NCI-H2196 treated with DMSO at 0.1 percent for 48 hours (cell line): Measurements from ENCODE around the gene KIF22.
"Not testable (repeated sequence)": the region's sequence is repeated elsewhere in the genome, so short reads cannot be mapped to it uniquely, and the experiment has no call there.

Experiments
- DNase-seq: peaks from one replicate; lab custom pipeline; 2025; ENCODE audit not compliant: unreplicated experiment; lab: John Stamatoyannopoulos, UW

The KIF22 gene

GRCh38 chr16:29790183-29790948 is at the start of gene KIF22:
KIF22 (plus strand) TSS chr16:29790751; CDS start chr16:29790760, 9 bp downstream.
- peak; percentile 97 for DNase-seq

GRCh38 chr16:29742683-29743275 is 47.8 kb upstream of the KIF22 start:
- no peak for DNase-seq

- no peak for DNase-seq
These were observed 47.1 kb upstream of the KIF22 start for GRCh38 chr16:29743475-29743826.

- no peak for DNase-seq
These were observed 46.6 kb upstream of the KIF22 start for GRCh38 chr16:29743827-29744531.

GRCh38 chr16:29744541-29745101 is 45.9 kb upstream of the KIF22 start:
- no peak for DNase-seq

GRCh38 chr16:29745121-29745852 is 45.3 kb upstream of the KIF22 start:
- DNase-seq = no peak

GRCh38 chr16:29745853-29746345 is 44.7 kb upstream of the KIF22 start, which contains the start of gene C16orf54:
C16orf54 (minus strand) TSS chr16:29745990; CDS start chr16:29744951, 1,039 bp downstream.
- DNase-seq = no peak

GRCh38 chr16:29746518-29746917 is 44.0 kb upstream of the KIF22 start:
- DNase-seq = not testable (repeated sequence)

- no peak for DNase-seq
These were observed 42.4 kb upstream of the KIF22 start for GRCh38 chr16:29747947-29748759.

- not testable (repeated sequence) for DNase-seq
These were observed 41.8 kb upstream of the KIF22 start for GRCh38 chr16:29748760-29749149.

GRCh38 chr16:29753516-29753915 is 37.0 kb upstream of the KIF22 start:
- no peak for DNase-seq

GRCh38 chr16:29756654-29757053 is 33.9 kb upstream of the KIF22 start:
- no peak for DNase-seq

- not testable (repeated sequence) for DNase-seq
These were observed 33.5 kb upstream of the KIF22 start for GRCh38 chr16:29757086-29757485.

- no peak for DNase-seq
These were observed 32.5 kb upstream of the KIF22 start for GRCh38 chr16:29757950-29758466.

GRCh38 chr16:29760567-29761279 is 29.8 kb upstream of the KIF22 start:
- DNase-seq = peak; percentile 65

GRCh38 chr16:29761280-29761651 is 29.3 kb upstream of the KIF22 start:
- not testable (repeated sequence) for DNase-seq

- no peak for DNase-seq
These were observed 28.7 kb upstream of the KIF22 start for GRCh38 chr16:29761882-29762281.

GRCh38 chr16:29763326-29763725 is 27.2 kb upstream of the KIF22 start:
- no peak for DNase-seq
